Panc1 (cell line): ENCODE results near the gene PPFIA3. TPM values are rescaled to one million over a fixed set of nuclear protein-coding genes. Genes with fewer than 3 reads are reported as not detected.

Experiments used
- ATAC-seq: fragments of 200-7000 bp; cut with Tn5 transposase; 2 replicates; pipeline ENCODE4 v1.9.1; 2020; ENCODE audit warnings: mild to moderate bottlenecking, moderate library complexity
- BruUV-seq: library from RNA; stranded (reverse); fragments of 400-500 nt; replicated peaks from 2 replicates; lab custom pipeline; 2021; lab: Mats Ljungman, UMichigan
- CTCF ChIA-PET: fragments of 300-600 bp; sonication (Branson Sonifier 250); formaldehyde crosslinking; loops from one replicate; lab custom pipeline; 2022; ENCODE audit warnings: antibody characterized with exemption; lab: Charles Lee
- POLR2A ChIA-PET: fragments of 300-600 bp; sonication (Branson Sonifier 250); formaldehyde crosslinking; loops from one replicate; lab custom pipeline; 2022; ENCODE audit warnings: antibody characterized with exemption; lab: Charles Lee
- DNase-seq: peaks from one replicate; pipeline ENCODE4 v3.0.0-alpha.2; 2010; ENCODE audit warnings: low read depth, low spot score
- H3K27ac ChIP-seq: 2 replicates; pipeline ENCODE4 v1.5.1; 2011; ENCODE audit warnings: mild to moderate bottlenecking, low read length, inconsistent platforms
- H3K27me3 ChIP-seq: fragments of 200-500 bp; sonication (Bioruptor generic); 2 replicates; pipeline ENCODE4 v1.6.0; 2014; ENCODE audit warnings: low read length, inconsistent platforms; ENCODE audit not compliant: control insufficient read depth, insufficient read depth
- H3K36me3 ChIP-seq: fragments of 200-500 bp; sonication (Bioruptor generic); 2 replicates; pipeline ENCODE4 v1.5.1; 2014; ENCODE audit warnings: inconsistent platforms, mild to moderate bottlenecking, low read length, moderate library complexity; ENCODE audit not compliant: control insufficient read depth, insufficient read depth
- H3K4me1 ChIP-seq: 2 replicates; pipeline ENCODE4 v1.5.1; 2011; ENCODE audit warnings: inconsistent platforms, mild to moderate bottlenecking, low read length, moderate library complexity; ENCODE audit not compliant: control insufficient read depth, insufficient read depth
- H3K4me3 ChIP-seq, 2 experiments: 2 replicates each; pipeline ENCODE4 v1.5.1; 2011 to 2012; ENCODE audit warnings: low read depth in 2 of 2, low read length in 2 of 2, mild to moderate bottlenecking in 2 of 2, inconsistent platforms in 1 of 2, moderate library complexity in 1 of 2
- H3K9me3 ChIP-seq: fragments of 200-500 bp; sonication (Bioruptor generic); 2 replicates; pipeline ENCODE4 v1.5.1; 2014; ENCODE audit warnings: low read depth, mild to moderate bottlenecking, inconsistent platforms, low read length, moderate library complexity; ENCODE audit not compliant: control insufficient read depth, insufficient read depth
- CTCF ChIP-seq: fragments of 450-650 bp; IDR thresholded peaks from 2 replicates; pipeline ENCODE4 v1.5.1; 2017; ENCODE audit warnings: mild to moderate bottlenecking
- POLR2AphosphoS5 ChIP-seq: IDR thresholded peaks from 2 replicates; pipeline ENCODE4 v1.6.1; 2012; ENCODE audit warnings: mild to moderate bottlenecking, low read depth, low read length, moderate library complexity
- REST ChIP-seq, 2 experiments: IDR thresholded peaks; 2 replicates each; pipeline ENCODE4 v1.6.1; 2011 to 2012; ENCODE audit warnings: low read depth in 2 of 2, control low read depth in 1 of 2, low read length in 1 of 2, mild to moderate bottlenecking in 1 of 2, moderate library complexity in 1 of 2; ENCODE audit not compliant: insufficient read depth in 1 of 2
- SIN3A ChIP-seq: IDR thresholded peaks from 2 replicates; pipeline ENCODE4 v1.6.1; 2012; ENCODE audit warnings: low read depth, mild to moderate bottlenecking, low read length, moderate library complexity, borderline replicate concordance; ENCODE audit not compliant: insufficient read depth
- TCF7L2 ChIP-seq: IDR thresholded peaks from 2 replicates; pipeline ENCODE4 v1.6.1; 2011; ENCODE audit warnings: mild to moderate bottlenecking, low read depth, low read length, inconsistent platforms
- in situ Hi-C: cut with HindIII; loops from 2 replicates; pipeline ENCODE4 v1.10.0; 2016; ENCODE audit warnings: low sequenced_read_pairs, low pct_unique_long_range_greater_than_20kb
- intact Hi-C: fragments of 100-400 bp; cut with micrococcal nuclease; formaldehyde crosslinking; loops from one replicate; pipeline ENCODE4 v1.10.0; 2022; ENCODE audit not compliant: unreplicated experiment
- total RNA-seq: library from RNA; stranded (reverse); gene quantifications from one replicate; pipeline ENCODE4 v1.2.1, GENCODE V29; 2021; ENCODE audit not compliant: unreplicated experiment

PPFIA3 gene
- total RNA-seq, 1 experiment from 2014 or later, result 21.7 TPM

- no peak overlapping the region for H3K27ac ChIP-seq
- ATAC-seq, result no peak
Observed at GRCh38 chr19:49129238-49129583, 9.9 kb downstream of the PPFIA3 start.

GRCh38 chr19:49130325-49130724 is 11.0 kb downstream of the PPFIA3 start:
- Histone ChIP-seq H3K36me3 (no peaks in the 10 kb centered on the region), H3K27ac (no peak overlapping the region), H3K9me3 (no peaks in the 10 kb centered on the region), H3K27me3 (no peaks in the 10 kb centered on the region), H3K4me1 (0 out of 2 replicates have a peak, but pooled peaks cover 3% of the 10 kb centered on the region), H3K4me3 (no peak overlapping the region)
- ATAC-seq (no peak), DNase-seq (no peak)
- CTCF ChIA-PET, result interaction anchor here (0.7 kb wide), 1 partner anchor 85 kb away, joined by 14 read pairs; no protein-coding TSS in a partner anchor
- in situ Hi-C loops, result no loop called here
- POLR2A ChIA-PET, result no interaction called here
- BruUV-seq, result no TSS peak
- TF ChIP-seq CTCF (no peak), SIN3A (no peak), REST (IDR thresholded peaks at IDR 0.05; ENCODE audit: insufficient read depth in 1 of 2, low read depth in 2 of 2, low read length in 1 of 2) (no peak), POLR2AphosphoS5 (no peak), TCF7L2 (no peak)
- intact Hi-C loops, result no loop called here

More at GRCh38 chr19:49129238-49129583, 9.9 kb downstream of the PPFIA3 start:
- 0 out of 2 replicates have a peak, but pooled peaks cover 3% of the 10 kb centered on the region for H3K4me1 ChIP-seq
- no peaks in the 10 kb centered on the region for H3K9me3 ChIP-seq
- peak overlapping the region; percentile 39 to 67; a peak in 3 of 4 replicates for H3K4me3 ChIP-seq
- in situ Hi-C loops (no loop called here), intact Hi-C loops (no loop called here)
- no peaks in the 10 kb centered on the region for H3K36me3 ChIP-seq
- TF ChIP-seq CTCF (no peak), POLR2AphosphoS5 (no peak), TCF7L2 (no peak), REST (IDR thresholded peaks at IDR 0.05; ENCODE audit: insufficient read depth in 1 of 2, low read depth in 2 of 2, low read length in 1 of 2) (no peak), SIN3A (no peak)
- no peaks in the 10 kb centered on the region for H3K27me3 ChIP-seq
- DNase-seq, result no peak
- TSS peak; percentile 74 for BruUV-seq
- ChIA-PET CTCF (no interaction called here), POLR2A (no interaction called here)
